Liver (tissue), 9 donors: ENCODE measurements around the gene CDC5L. TPM values are rescaled to one million over a fixed set of nuclear protein-coding genes. Genes with fewer than 3 reads are reported as not detected.

ENCODE experiments used
- DNase-seq: peaks from one replicate; pipeline ENCODE4 v3.0.0-alpha.2; 2017; ENCODE audit warnings: low spot score
- H3K27ac ChIP-seq, 2 donors: one replicate each; pipeline ENCODE4 v1.7.0; 2013; ENCODE audit warnings: inconsistent platforms in 2 of 2, low read length in 2 of 2, control low read depth in 1 of 2, low read depth in 1 of 2, mild to moderate bottlenecking in 1 of 2
- H3K27me3 ChIP-seq, 4 donors: one replicate each; pipeline versions ENCODE4 v1.6.1 to v1.7.0; 2013; ENCODE audit warnings: low read length in 3 of 4, inconsistent platforms in 1 of 4, mild to moderate bottlenecking in 1 of 4, moderate library complexity in 1 of 4; ENCODE audit not compliant: control insufficient read depth in 4 of 4, insufficient read depth in 4 of 4
- H3K36me3 ChIP-seq, 4 donors: one replicate each; pipeline versions ENCODE4 v1.6.1 to v1.7.0; 2013; ENCODE audit warnings: low read length in 3 of 4, mild to moderate bottlenecking in 3 of 4, low read depth in 1 of 4, moderate library complexity in 1 of 4; ENCODE audit not compliant: control insufficient read depth in 4 of 4, insufficient read depth in 3 of 4
- H3K4me1 ChIP-seq, 4 donors: one replicate each; pipeline versions ENCODE4 v1.6.1 to v1.7.0; 2013; ENCODE audit warnings: low read length in 3 of 4, mild to moderate bottlenecking in 3 of 4, moderate library complexity in 1 of 4; ENCODE audit not compliant: control insufficient read depth in 4 of 4, insufficient read depth in 4 of 4
- H3K4me3 ChIP-seq, 3 donors: one replicate each; pipeline versions ENCODE4 v1.6.1 to v1.7.0; 2013; ENCODE audit warnings: low read length in 3 of 3, control low read depth in 1 of 3, low read depth in 1 of 3, mild to moderate bottlenecking in 1 of 3
- H3K9ac ChIP-seq, 2 donors: one replicate each; pipeline ENCODE4 v1.7.0; 2013; ENCODE audit warnings: low read length in 2 of 2, mild to moderate bottlenecking in 2 of 2, moderate library complexity in 2 of 2, control low read depth in 1 of 2, low read depth in 1 of 2
- H3K9me3 ChIP-seq, 4 donors: one replicate each; pipeline versions ENCODE4 v1.6.1 to v1.7.0; 2013; ENCODE audit warnings: low read length in 3 of 4; ENCODE audit not compliant: control insufficient read depth in 4 of 4
- EGR1 ChIP-seq, 2 donors: IDR thresholded peaks; 2 replicates each; pipeline ENCODE4 v1.6.1; 2016 to 2018; ENCODE audit warnings: antibody characterized with exemption in 2 of 2, low read depth in 2 of 2
- FOXA1 ChIP-seq: IDR thresholded peaks from 2 replicates; pipeline ENCODE4 v1.6.1; 2016; ENCODE audit warnings: antibody characterized with exemption
- FOXA2 ChIP-seq: IDR thresholded peaks from 2 replicates; pipeline ENCODE4 v1.6.1; 2016; ENCODE audit warnings: antibody characterized with exemption
- GABPA ChIP-seq, 2 donors: IDR thresholded peaks in 1 of 2; conservative IDR thresholded peaks in 1 of 2; 2 replicates each; pipeline ENCODE4 v1.6.1; 2016; ENCODE audit warnings: antibody characterized with exemption in 2 of 2, mild to moderate bottlenecking in 1 of 2, moderate library complexity in 1 of 2
- HNF4A ChIP-seq, 2 donors: conservative IDR thresholded peaks; 2 replicates each; pipeline ENCODE4 v1.6.1; 2016; ENCODE audit warnings: antibody characterized with exemption in 2 of 2, mild to moderate bottlenecking in 2 of 2
- HNF4G ChIP-seq: IDR thresholded peaks from 2 replicates; pipeline ENCODE4 v1.6.1; 2016; ENCODE audit warnings: antibody characterized with exemption
- JUND ChIP-seq, 2 donors: IDR thresholded peaks; 2 replicates each; pipeline ENCODE4 v1.6.1; 2016; ENCODE audit warnings: antibody characterized with exemption in 2 of 2
- NR2F2 ChIP-seq: IDR thresholded peaks from 2 replicates; pipeline ENCODE4 v1.6.1; 2016; ENCODE audit warnings: antibody characterized with exemption
- RAD21 ChIP-seq, 2 donors: IDR thresholded peaks; 2 replicates each; pipeline ENCODE4 v1.6.1; 2016; ENCODE audit warnings: antibody characterized with exemption in 2 of 2, mild to moderate bottlenecking in 2 of 2
- RXRA ChIP-seq, 2 donors: IDR thresholded peaks; 2 replicates each; pipeline ENCODE4 v1.6.1; 2017 to 2018; ENCODE audit warnings: antibody characterized with exemption in 2 of 2, mild to moderate bottlenecking in 1 of 2
- SP1 ChIP-seq: IDR thresholded peaks from 2 replicates; pipeline ENCODE4 v1.6.1; 2018; ENCODE audit warnings: antibody characterized with exemption, mild to moderate bottlenecking
- TAF1 ChIP-seq: conservative IDR thresholded peaks from 2 replicates; pipeline ENCODE4 v1.6.1; 2016; ENCODE audit warnings: antibody characterized with exemption, mild to moderate bottlenecking
- YY1 ChIP-seq: IDR thresholded peaks from 2 replicates; pipeline ENCODE4 v1.6.1; 2016; ENCODE audit warnings: antibody characterized with exemption, mild to moderate bottlenecking
- WGBS: extraction: QIAGEN DNeasy Blood & Tissue Kit; methylation state at CpG from one replicate; pipeline ENCODE4 v1.1.7; 2013; 5-methylcytosine and 5-hydroxymethylcytosine counted together
- polyA plus RNA-seq, 2 donors: library from polyadenylated mRNA; stranded (reverse) in 1 of 2; unstranded in 1 of 2; fragments of 200-250 nt in 1 of 2; fragments of >200 nt in 1 of 2; fragmentation: Nextera tagmentation in 1 of 2; extraction: Ambion mirVana in 1 of 2; gene quantifications; one replicate each; pipeline versions ENCODE4 v1.2.1 to v1.2.3, GENCODE V29; 2013 to 2015
- total RNA-seq, 2 donors: library from RNA; depleted of rRNA; stranded (reverse); fragments of >200 nt; gene quantifications; one replicate each; pipeline ENCODE4 v1.2.3, GENCODE V29; 2014
- TF ChIP-seq, protein P1 (sequence below): fragments of 150-350 bp; IDR thresholded peaks from 2 replicates; pipeline ENCODE4 v1.5.1; 2017; ENCODE audit warnings: improper control_type of control experiment, low read depth, low read length; ENCODE audit not compliant: missing input control
- TF ChIP-seq, protein P2 (sequence below): IDR thresholded peaks from 2 replicates; pipeline ENCODE4 v1.6.1; 2016; ENCODE audit warnings: antibody characterized with exemption
- TF ChIP-seq, protein P3 (sequence below): IDR thresholded peaks from 2 replicates; pipeline ENCODE4 v1.6.1; 2016; ENCODE audit warnings: antibody characterized with exemption
- TF ChIP-seq, protein P4 (sequence below): IDR thresholded peaks from 2 replicates; pipeline ENCODE4 v1.6.1; 2016; ENCODE audit warnings: antibody characterized with exemption
- donor health status: healthy.
- donor health status: healthy.
- donor health status: healthy.
- donor health status: healthy.
- donor health status: healthy.

The CDC5L gene
- total and polyA plus RNA-seq, 4 donors, result 5.4 to 12.3 (median 11.0) TPM

DNA sequence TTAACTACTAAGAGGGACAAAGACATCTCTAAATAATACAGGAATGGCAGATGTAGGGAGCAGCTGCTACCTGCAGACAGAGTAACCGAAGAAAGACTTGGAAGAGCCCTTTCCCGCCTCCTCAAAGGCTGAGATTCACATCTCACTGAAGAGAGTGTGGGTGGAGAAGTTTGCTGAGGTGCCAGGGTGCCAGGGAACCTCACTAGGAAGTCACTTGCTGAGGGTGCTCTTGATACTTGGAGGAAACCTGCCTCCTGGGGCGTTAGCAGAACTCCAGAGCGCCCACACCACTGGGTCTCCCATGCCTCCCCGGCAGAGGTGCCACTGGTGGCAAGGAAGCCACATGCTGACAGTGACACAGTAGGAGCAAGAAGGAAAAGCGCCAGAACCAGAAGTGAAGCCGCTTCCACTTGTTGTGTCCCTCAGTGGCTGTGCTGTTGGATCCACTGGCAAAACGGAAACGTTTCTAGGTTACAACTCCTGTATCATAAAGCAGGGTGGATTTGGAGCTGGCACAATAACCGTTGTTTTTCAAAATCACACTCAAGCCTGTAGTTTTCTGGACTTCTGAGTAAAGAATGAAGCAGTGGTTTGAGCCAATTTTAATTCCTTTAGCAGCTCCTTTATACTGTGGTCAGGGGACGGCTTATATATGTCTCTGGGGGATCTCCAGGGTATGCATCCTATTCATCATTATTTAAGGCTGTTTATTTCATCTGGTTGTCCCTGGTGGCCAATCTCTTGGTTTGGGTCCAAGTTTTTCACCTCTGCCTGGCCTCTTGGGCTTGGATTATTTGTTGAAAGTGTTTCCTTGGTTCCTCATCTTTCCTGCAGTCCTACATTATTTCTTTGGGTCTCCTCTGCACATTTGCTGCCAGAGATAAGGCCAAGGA is 64.5 kb downstream of the CDC5L start:
- no peak for DNase-seq
- Histone ChIP-seq H3K27ac (no peak overlapping the region), H3K4me1 (peaks cover 0 to 3% (median 1%) of the 10 kb centered on the region in 4 donors), H3K27me3 (no peaks in the 10 kb centered on the region), H3K9ac (no peak overlapping the region), H3K4me3 (no peak overlapping the region), H3K9me3 (no peaks in the 10 kb centered on the region), H3K36me3 (peaks cover 6 to 15% (median 13%) of the 10 kb centered on the region in 4 donors)
- WGBS, result 94% methylated on average over 11 of the region's 11 CpGs
- TF ChIP-seq SP1, result no peak
- TF ChIP-seq, protein P1, sequence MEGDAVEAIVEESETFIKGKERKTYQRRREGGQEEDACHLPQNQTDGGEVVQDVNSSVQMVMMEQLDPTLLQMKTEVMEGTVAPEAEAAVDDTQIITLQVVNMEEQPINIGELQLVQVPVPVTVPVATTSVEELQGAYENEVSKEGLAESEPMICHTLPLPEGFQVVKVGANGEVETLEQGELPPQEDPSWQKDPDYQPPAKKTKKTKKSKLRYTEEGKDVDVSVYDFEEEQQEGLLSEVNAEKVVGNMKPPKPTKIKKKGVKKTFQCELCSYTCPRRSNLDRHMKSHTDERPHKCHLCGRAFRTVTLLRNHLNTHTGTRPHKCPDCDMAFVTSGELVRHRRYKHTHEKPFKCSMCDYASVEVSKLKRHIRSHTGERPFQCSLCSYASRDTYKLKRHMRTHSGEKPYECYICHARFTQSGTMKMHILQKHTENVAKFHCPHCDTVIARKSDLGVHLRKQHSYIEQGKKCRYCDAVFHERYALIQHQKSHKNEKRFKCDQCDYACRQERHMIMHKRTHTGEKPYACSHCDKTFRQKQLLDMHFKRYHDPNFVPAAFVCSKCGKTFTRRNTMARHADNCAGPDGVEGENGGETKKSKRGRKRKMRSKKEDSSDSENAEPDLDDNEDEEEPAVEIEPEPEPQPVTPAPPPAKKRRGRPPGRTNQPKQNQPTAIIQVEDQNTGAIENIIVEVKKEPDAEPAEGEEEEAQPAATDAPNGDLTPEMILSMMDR, result no peak
- no peak for TF ChIP-seq RXRA (IDR thresholded peaks at IDR 0.05)
- TF ChIP-seq HNF4A (conservative IDR thresholded peaks at IDR 0.05), result no peak
- no peak for TF ChIP-seq YY1

DNA sequence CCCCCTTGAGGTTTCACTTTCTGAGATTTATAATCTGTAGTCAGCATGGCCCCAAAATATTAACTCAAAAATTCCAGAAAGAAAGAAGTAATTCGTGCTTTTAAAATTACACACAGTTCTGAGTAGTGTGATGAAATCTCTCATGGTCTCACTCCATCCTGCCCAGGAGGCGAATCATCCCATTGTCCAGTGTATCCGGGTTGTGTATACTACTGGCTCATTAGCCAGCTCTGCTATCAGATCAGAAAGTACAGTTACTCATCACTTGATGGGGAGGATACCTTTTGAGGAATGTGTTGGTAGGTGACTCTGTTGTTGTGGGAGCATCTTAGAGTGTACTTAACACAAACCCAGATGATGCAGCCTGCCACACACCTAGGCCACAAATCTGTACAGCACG is 65.2 kb downstream of the CDC5L start:
- H3K27ac ChIP-seq, result no peak overlapping the region
- no peaks in the 10 kb centered on the region for H3K27me3 ChIP-seq
- H3K9me3 ChIP-seq, result no peaks in the 10 kb centered on the region
- no peak overlapping the region for H3K4me3 ChIP-seq
- TF ChIP-seq YY1, result no peak
- WGBS, result 93% methylated on average over 4 of the region's 4 CpGs
- H3K4me1 ChIP-seq, result peaks cover 0 to 3% (median 1%) of the 10 kb centered on the region in 4 donors
- no peak overlapping the region for H3K9ac ChIP-seq
- peaks cover 4 to 10% (median 8%) of the 10 kb centered on the region in 4 donors for H3K36me3 ChIP-seq
- DNase-seq, result no peak

DNA sequence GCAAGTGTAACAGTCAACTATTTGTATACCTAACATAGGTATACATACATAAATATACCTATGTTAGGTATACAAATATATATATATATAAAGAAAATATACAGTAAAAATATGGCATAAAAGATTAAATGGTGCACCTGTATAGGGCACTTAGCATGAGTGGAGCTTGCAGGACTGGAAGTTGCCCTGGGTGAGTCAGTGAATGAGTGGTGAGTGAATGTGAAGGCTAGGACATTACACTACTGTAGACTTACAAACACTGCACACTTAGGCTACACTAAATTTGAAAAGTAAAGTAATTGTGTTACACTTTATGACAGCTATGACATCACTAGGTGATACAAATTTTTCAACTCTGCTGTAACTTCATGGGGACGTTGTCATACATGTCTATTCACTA is 65.6 kb downstream of the CDC5L start:
- no peaks in the 10 kb centered on the region for H3K9me3 ChIP-seq
- no peaks in the 10 kb centered on the region for H3K27me3 ChIP-seq
- H3K36me3 ChIP-seq, result peaks cover 3 to 7% (median 5%) of the 10 kb centered on the region in 4 donors
- H3K4me1 ChIP-seq, result peaks cover 0 to 3% (median 1%) of the 10 kb centered on the region in 4 donors
- no peak for DNase-seq
- WGBS, result 89% methylated on average over 1 of the region's 1 CpG
- no peak overlapping the region for H3K4me3 ChIP-seq
- no peak overlapping the region for H3K27ac ChIP-seq
- H3K9ac ChIP-seq, result no peak overlapping the region
- TF ChIP-seq JUND (IDR thresholded peaks at IDR 0.05) (no peak), RXRA (IDR thresholded peaks at IDR 0.05) (no peak), RAD21 (IDR thresholded peaks at IDR 0.05) (no peak), NR2F2 (no peak), GABPA (IDR thresholded peaks at IDR 0.05 in 1 of 2, conservative IDR thresholded peaks at IDR 0.05 in 1 of 2) (no peak), EGR1 (IDR thresholded peaks at IDR 0.05; ENCODE audit: low read depth in 2 of 2) (no peak), SP1 (no peak), YY1 (no peak), FOXA2 (no peak), HNF4A (conservative IDR thresholded peaks at IDR 0.05) (no peak), HNF4G (no peak), TAF1 (no peak), FOXA1 (no peak)
- TF ChIP-seq, protein P2, sequence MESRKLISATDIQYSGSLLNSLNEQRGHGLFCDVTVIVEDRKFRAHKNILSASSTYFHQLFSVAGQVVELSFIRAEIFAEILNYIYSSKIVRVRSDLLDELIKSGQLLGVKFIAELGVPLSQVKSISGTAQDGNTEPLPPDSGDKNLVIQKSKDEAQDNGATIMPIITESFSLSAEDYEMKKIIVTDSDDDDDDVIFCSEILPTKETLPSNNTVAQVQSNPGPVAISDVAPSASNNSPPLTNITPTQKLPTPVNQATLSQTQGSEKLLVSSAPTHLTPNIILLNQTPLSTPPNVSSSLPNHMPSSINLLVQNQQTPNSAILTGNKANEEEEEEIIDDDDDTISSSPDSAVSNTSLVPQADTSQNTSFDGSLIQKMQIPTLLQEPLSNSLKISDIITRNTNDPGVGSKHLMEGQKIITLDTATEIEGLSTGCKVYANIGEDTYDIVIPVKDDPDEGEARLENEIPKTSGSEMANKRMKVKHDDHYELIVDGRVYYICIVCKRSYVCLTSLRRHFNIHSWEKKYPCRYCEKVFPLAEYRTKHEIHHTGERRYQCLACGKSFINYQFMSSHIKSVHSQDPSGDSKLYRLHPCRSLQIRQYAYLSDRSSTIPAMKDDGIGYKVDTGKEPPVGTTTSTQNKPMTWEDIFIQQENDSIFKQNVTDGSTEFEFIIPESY, result no peak
- TF ChIP-seq, protein P3, sequence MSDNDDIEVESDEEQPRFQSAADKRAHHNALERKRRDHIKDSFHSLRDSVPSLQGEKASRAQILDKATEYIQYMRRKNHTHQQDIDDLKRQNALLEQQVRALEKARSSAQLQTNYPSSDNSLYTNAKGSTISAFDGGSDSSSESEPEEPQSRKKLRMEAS, result no peak
- TF ChIP-seq, protein P1, result no peak
- TF ChIP-seq, protein P4, sequence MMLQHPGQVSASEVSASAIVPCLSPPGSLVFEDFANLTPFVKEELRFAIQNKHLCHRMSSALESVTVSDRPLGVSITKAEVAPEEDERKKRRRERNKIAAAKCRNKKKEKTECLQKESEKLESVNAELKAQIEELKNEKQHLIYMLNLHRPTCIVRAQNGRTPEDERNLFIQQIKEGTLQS, result no peak
